IPS-18c (cell line): ENCODE data around the gene ULK3.

Experiments used
- H3K4me3 ChIP-seq: 2 replicates; pipeline ENCODE4 v1.7.0; 2013; ENCODE audit warnings: low read depth, mild to moderate bottlenecking, low read length, moderate library complexity; ENCODE audit not compliant: insufficient read depth
- H3K9me3 ChIP-seq: one replicate; pipeline ENCODE4 v1.6.1; 2013; ENCODE audit warnings: mild to moderate bottlenecking, low read length, moderate library complexity; ENCODE audit not compliant: control insufficient read depth, insufficient read depth

ULK3 gene

DNA sequence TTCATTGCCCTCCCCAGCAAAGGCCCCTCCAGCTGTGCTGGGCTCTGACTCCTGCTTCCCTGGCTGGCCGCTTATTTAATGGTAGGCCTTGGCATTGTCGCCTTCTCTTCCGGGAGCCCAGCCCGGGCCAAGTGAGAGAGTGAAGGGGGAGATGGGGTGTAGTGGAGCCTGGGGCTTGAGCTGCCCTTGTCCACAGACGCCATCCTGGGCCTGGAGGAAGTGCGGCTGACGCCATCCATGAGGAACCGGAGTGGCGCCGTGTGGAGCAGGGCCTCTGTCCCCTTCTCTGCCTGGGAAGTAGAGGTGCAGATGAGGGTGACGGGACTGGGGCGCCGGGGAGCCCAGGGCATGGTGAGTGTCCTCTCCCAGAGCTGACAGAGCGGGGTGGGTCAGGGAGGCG lies 27.0 kb downstream of the ULK3 start:
- Histone ChIP-seq H3K4me3 (no peak overlapping the region), H3K9me3 (peaks cover 2% of the 10 kb centered on the region)

- Histone ChIP-seq H3K4me3 (no peak overlapping the region), H3K9me3 (peaks cover 2% of the 10 kb centered on the region)
Observed at GRCh38 chr15:74815121-74815934, 27.6 kb downstream of the ULK3 start.

GRCh38 chr15:74812533-74812932 lies 30.4 kb downstream of the ULK3 start, which contains the start of gene LMAN1L:
LMAN1L (plus strand) TSS chr15:74812835; CDS start chr15:74812855, 20 bp downstream.
- H3K9me3 ChIP-seq = no peaks in the 10 kb centered on the region
- H3K4me3 ChIP-seq = no peak within 1 kb of the TSS

DNA sequence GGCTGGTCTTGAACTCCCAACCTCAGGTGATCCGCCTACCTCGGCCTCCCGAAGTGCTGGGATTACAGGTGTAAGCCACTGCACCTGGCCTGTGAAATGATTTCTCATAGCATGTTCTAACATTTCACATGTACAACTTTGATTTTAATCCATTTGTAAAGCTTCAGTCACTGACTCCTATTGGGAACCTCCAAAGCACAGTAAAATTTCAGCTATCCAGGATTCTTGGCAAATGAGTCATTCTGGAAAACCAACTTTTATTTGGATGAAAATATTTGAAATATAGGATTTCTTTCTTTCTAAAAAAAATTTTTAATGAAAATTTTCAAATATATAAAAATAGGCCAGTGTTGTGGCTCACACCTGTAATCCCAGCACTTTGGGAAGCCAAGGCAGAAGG lies 33.0 kb downstream of the ULK3 start:
- Histone ChIP-seq H3K9me3 (peaks cover 2% of the 10 kb centered on the region), H3K4me3 (no peak overlapping the region)

DNA sequence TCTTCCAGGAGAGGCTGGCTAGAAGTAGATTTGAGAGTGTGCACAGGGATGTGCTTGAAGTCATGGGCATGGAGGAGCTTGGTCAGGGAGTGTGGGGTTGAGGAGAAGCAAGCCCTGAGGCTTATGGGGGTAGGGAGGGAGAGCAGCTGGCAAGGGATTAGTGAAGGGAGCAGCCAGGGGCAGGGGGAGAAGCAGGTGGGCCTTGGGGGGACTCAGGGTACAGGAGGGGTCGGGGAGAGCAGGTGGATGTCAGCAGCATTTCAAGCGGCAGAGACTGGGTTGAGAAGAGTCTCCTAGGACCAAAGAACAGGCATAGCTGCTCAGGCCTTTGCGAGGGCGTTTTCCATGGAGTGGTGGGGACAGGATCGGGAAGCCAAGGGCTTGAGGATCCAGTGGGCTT lies 33.7 kb downstream of the ULK3 start:
- H3K4me3 ChIP-seq = no peak overlapping the region
- H3K9me3 ChIP-seq = peaks cover 2% of the 10 kb centered on the region

DNA sequence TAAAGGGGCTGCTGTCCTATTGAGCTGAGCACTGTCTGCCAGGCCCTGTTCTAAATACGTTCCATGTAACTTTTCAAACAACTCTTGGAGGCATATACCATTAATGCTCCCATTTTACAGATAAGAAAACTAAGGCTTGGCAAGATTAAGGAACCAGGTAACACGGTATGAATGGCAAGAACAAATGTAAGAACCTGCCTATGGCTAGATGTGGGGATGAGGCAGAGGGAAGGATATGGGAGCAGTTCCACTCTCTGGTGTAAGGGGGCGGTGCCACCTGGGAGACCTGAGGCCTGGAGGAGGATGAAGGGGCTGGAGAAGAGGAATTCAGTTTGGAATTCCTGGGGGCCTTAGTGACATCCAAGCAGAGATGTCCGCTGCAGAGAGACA lies 34.1 kb downstream of the ULK3 start:
- Histone ChIP-seq H3K4me3 (no peak overlapping the region), H3K9me3 (peaks cover 2% of the 10 kb centered on the region)

DNA sequence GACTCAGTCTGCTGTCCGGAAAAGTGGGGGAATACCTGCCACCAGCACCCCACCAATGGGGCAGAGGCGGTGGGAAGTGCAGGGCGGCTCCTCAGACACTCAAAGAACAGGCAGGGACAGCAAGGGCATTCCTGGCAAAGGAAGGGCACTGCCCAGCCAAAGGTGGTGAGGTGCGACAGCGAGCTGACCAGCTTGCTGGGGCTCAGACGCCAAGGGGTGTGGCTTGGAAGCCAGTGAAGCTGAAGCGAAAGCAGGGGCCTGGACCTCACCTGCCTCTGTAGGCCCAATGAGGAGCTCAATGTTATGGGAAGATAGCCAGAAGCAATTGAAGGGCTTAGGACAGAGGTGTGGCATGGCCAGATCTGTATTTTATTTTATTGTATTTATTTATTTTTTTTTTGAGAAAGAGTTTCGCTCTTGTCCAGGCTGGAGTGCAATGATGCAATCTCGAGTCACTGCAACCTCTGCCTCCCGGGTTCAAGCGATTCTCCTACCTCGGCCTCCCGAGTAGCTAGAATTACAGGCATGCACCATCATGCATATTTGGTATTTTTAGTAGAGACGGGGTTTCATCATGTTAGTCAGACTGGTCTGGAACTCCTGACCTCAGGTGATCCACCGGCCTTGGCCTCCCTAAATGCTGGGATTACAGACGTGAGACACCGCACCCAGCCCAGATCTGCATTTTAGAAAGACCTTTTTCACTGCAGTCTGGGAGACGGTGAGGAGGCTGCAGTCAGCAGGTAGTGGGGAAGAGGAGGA lies 34.7 kb downstream of the ULK3 start:
- no peak overlapping the region for H3K4me3 ChIP-seq
- peaks cover 2% of the 10 kb centered on the region for H3K9me3 ChIP-seq

DNA sequence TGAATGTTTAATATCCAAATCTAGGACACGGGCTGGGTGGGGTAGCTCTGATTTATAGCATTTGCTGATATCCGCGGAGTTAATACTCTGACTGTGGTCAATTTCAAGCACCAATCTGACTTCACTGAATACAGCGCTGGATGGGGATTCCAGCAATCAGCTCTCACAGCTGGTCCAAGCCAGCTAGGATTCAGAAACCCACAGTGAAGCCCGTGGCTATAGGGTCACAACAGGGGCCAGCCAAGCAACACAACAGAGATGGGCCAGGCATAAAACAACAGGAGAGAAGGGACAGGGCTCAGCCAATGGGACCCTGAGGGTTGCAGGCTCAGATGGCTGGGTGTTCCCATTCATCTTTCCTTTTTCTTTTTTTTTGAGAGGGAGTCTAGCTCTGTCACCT lies 35.7 kb downstream of the ULK3 start:
- Histone ChIP-seq H3K4me3 (no peak overlapping the region), H3K9me3 (peaks cover 2% of the 10 kb centered on the region)

- Histone ChIP-seq H3K9me3 (peaks cover 2% of the 10 kb centered on the region), H3K4me3 (no peak overlapping the region)
Observed at GRCh38 chr15:74804935-74805334, 38.0 kb downstream of the ULK3 start.

- Histone ChIP-seq H3K4me3 (no peak overlapping the region), H3K9me3 (peaks cover 2% of the 10 kb centered on the region)
Observed at GRCh38 chr15:74802862-74803447, 40.0 kb downstream of the ULK3 start.

GRCh38 chr15:74802290-74802689 lies 40.7 kb downstream of the ULK3 start:
- no peak overlapping the region for H3K4me3 ChIP-seq
- peaks cover 2% of the 10 kb centered on the region for H3K9me3 ChIP-seq

DNA sequence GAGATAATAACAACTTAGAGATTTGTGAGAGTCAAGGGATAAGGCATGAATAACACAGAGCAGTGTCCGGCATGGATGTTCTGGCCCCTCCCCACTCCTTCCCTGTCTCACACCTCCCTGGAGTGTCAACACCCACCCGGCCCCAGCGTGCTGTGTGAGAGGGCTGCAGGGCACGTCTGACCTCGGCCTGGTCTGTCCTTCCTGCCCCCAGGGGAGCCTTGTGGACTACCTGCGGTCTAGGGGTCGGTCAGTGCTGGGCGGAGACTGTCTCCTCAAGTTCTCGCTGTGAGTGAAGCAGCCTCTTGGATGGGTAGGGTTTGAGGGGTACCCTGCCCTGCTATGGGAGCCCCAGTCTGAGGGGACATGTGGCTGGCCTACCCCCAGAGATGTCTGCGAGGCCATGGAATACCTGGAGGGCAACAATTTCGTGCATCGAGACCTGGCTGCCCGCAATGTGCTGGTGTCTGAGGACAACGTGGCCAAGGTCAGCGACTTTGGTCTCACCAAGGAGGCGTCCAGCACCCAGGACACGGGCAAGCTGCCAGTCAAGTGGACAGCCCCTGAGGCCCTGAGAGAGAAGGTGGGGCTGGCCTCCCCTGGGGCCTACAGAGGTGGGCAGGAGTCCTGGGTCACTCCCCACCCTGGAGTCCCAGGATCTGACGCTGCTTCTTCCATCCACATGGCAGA lies 41.5 kb downstream of the ULK3 start:
- Histone ChIP-seq H3K9me3 (peaks cover 2% of the 10 kb centered on the region), H3K4me3 (no peak overlapping the region)

DNA sequence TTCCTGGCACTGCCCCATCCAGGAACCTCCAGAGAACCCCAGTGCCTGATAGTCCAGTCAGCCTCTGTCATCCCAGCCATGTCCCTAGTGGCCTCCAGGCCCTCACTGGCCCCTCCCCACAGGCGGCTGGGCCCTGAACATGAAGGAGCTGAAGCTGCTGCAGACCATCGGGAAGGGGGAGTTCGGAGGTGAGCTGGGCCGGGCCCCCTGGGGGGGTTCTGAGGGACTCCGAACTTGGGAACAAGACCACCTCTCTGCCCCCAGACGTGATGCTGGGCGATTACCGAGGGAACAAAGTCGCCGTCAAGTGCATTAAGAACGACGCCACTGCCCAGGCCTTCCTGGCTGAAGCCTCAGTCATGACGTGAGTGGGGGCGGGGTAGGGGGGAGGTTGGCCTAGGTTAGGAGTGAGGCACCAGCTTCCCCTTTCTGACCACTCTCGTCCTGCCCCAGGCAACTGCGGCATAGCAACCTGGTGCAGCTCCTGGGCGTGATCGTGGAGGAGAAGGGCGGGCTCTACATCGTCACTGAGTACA lies 42.3 kb downstream of the ULK3 start:
- Histone ChIP-seq H3K9me3 (no peaks in the 10 kb centered on the region), H3K4me3 (no peak overlapping the region)

DNA sequence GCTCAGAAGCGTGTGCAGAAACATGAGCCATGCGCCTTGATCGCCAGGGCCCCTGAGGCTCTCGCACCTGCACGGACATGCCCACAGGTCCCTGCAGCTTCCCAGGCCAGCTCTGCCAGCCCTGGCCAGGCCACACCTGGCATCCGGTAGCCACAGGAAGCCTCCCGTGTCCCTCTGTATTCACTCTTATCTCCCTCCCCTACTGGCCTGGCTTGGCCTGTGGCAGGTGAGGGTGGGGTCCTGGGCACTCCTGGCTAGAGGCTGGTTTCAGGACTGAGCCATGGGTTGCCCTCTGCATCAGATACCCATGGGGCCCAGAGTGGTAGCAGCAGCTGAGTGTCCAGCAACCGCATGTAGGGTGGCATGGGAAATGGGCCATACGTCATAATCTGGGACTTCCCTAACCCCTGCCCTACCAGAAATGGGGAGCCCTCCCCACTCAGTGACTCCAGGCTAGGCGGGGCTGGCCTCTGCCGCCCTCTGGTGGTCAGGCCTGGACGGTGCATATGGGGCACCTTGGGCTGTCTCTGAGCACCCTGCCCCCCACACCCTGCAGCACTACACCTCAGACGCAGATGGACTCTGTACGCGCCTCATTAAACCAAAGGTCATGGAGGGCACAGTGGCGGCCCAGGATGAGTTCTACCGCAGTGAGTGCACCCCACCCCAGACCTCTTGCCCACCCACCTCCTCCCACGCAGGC lies 42.9 kb downstream of the ULK3 start:
- no peak overlapping the region for H3K4me3 ChIP-seq
- H3K9me3 ChIP-seq = no peaks in the 10 kb centered on the region

DNA sequence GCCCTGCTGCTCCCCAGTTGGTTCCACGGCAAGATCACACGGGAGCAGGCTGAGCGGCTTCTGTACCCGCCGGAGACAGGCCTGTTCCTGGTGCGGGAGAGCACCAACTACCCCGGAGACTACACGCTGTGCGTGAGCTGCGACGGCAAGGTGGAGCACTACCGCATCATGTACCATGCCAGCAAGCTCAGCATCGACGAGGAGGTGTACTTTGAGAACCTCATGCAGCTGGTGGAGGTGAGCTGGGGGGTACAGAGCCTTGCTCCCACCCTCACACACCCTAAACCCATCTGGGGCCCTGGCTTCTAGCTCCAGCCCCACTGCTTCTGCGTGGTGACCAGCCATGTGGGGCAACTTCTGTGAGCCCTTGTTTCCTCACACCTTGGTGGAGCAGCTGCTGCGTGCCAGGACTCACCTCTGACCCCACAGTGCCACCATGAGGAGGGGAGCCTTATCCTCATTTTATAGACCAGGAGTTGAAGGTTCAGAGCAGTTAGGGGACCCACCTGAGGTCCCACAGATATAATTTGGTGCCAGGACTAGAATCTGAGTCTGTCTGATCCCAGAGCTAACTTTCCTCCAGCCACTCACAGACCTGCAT lies 43.6 kb downstream of the ULK3 start:
- Histone ChIP-seq H3K9me3 (no peaks in the 10 kb centered on the region), H3K4me3 (no peak overlapping the region)

DNA sequence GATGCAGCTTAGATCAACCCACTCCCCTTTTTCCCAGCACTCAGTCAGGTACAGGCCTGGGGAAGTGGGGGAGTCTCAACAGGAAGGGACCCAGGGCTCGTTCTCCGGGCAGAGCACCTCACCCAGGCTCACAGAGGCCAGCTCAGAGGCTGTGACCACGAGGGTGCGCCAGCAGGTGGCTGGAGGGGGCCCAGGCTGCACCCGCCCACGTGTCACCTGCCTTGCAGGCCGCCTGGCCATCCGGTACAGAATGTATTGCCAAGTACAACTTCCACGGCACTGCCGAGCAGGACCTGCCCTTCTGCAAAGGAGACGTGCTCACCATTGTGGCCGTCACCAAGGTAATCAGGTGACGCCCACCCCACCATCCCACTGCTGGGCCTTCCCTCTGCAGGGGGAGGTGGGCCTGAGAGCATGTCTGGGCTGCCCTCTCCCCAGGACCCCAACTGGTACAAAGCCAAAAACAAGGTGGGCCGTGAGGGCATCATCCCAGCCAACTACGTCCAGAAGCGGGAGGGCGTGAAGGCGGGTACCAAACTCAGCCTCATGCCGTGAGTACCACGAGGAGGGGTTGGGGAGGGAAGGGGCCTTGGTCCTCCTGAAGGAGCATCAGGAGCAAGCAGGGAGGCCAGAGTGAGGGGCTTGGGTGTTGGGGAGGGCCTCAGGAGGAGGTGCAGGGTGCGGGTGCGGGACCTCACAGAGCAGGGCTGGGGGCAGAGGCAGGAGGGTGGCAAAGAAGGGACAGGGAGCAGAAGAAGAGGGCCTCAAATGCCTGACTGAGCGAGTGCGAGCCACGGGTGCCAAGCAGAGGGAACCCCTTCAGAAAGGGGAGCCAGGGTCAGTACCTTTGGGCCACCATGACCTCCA lies 44.3 kb downstream of the ULK3 start:
- Histone ChIP-seq H3K9me3 (no peaks in the 10 kb centered on the region), H3K4me3 (no peak overlapping the region)
